Trophoblast cell (in vitro differentiated cells and primary cell): Measurements from ENCODE around the gene PHYH.

Experiments used
- DNase-seq, 2 donors: peaks; one replicate each; pipeline ENCODE4 v3.0.0-alpha.2; 2016
- H2AFZ ChIP-seq: 2 replicates; pipeline ENCODE4 v1.6.1; 2013; ENCODE audit warnings: low read length, moderate library complexity, mild to moderate bottlenecking; ENCODE audit not compliant: insufficient read depth, poor library complexity
- H2AK5ac ChIP-seq: 2 replicates; pipeline ENCODE4 v1.6.1; 2013; ENCODE audit warnings: mild to moderate bottlenecking, low read length
- H2BK120ac ChIP-seq: 2 replicates; pipeline ENCODE4 v1.6.1; 2013; ENCODE audit warnings: low read length, mild to moderate bottlenecking, moderate library complexity; ENCODE audit not compliant: insufficient read depth, poor library complexity
- H2BK12ac ChIP-seq: 2 replicates; pipeline ENCODE4 v1.6.1; 2013; ENCODE audit warnings: mild to moderate bottlenecking, low read length, moderate library complexity
- H2BK5ac ChIP-seq: 2 replicates; pipeline ENCODE4 v1.6.1; 2013; ENCODE audit warnings: low read length, low read depth, moderate library complexity, mild to moderate bottlenecking; ENCODE audit not compliant: poor library complexity
- H3K14ac ChIP-seq: 2 replicates; pipeline ENCODE4 v1.6.1; 2013; ENCODE audit warnings: mild to moderate bottlenecking, low read length
- H3K18ac ChIP-seq: 2 replicates; pipeline ENCODE4 v1.6.1; 2013; ENCODE audit warnings: mild to moderate bottlenecking, low read length
- H3K23ac ChIP-seq: 2 replicates; pipeline ENCODE4 v1.6.1; 2013; ENCODE audit warnings: low read length
- H3K27ac ChIP-seq: 2 replicates; pipeline ENCODE4 v1.5.1; 2013; ENCODE audit warnings: low read depth, mild to moderate bottlenecking, inconsistent platforms, low read length, moderate library complexity
- H3K27me3 ChIP-seq: 2 replicates; pipeline ENCODE4 v1.6.1; 2013; ENCODE audit warnings: inconsistent platforms, mild to moderate bottlenecking, low read length, moderate library complexity; ENCODE audit not compliant: insufficient read depth
- H3K36me3 ChIP-seq, 2 experiments: 1 replicate in 1 of 2; 2 replicates in 1 of 2; pipeline ENCODE4 v1.6.1; 2013; ENCODE audit warnings: low read length in 2 of 2, mild to moderate bottlenecking in 2 of 2, moderate library complexity in 1 of 2; ENCODE audit not compliant: insufficient read depth in 2 of 2, control insufficient read depth in 1 of 2
- H3K4ac ChIP-seq: 2 replicates; pipeline ENCODE4 v1.6.1; 2013; ENCODE audit warnings: low read depth, mild to moderate bottlenecking, low read length, moderate library complexity
- H3K4me1 ChIP-seq, 2 experiments: 1 replicate in 1 of 2; 2 replicates in 1 of 2; pipeline ENCODE4 v1.6.1; 2013; ENCODE audit warnings: low read length in 2 of 2, mild to moderate bottlenecking in 2 of 2, moderate library complexity in 1 of 2; ENCODE audit not compliant: insufficient read depth in 2 of 2, control insufficient read depth in 1 of 2
- H3K4me2 ChIP-seq: 2 replicates; pipeline ENCODE4 v1.6.1; 2013; ENCODE audit warnings: inconsistent platforms, mild to moderate bottlenecking, low read length, moderate library complexity
- H3K4me3 ChIP-seq: 2 replicates; pipeline ENCODE4 v1.5.1; 2013; ENCODE audit warnings: mild to moderate bottlenecking, low read depth, low read length, inconsistent platforms
- H3K79me1 ChIP-seq: one replicate; pipeline ENCODE4 v1.6.1; 2013; ENCODE audit warnings: low read length
- H3K79me2 ChIP-seq: 2 replicates; pipeline ENCODE4 v1.6.1; 2013; ENCODE audit warnings: low read length, mild to moderate bottlenecking; ENCODE audit not compliant: control insufficient read depth, insufficient read depth, poor library complexity
- H3K9ac ChIP-seq: 2 replicates; pipeline ENCODE4 v1.6.1; 2013; ENCODE audit warnings: mild to moderate bottlenecking, low read length
- H3K9me3 ChIP-seq: 2 replicates; pipeline ENCODE4 v1.6.1; 2013; ENCODE audit warnings: low read depth, mild to moderate bottlenecking, control low read depth, inconsistent platforms, low read length; ENCODE audit not compliant: insufficient read depth
- H4K12ac ChIP-seq: 2 replicates; pipeline ENCODE4 v1.6.1; 2013; ENCODE audit warnings: low read depth, mild to moderate bottlenecking, low read length, moderate library complexity
- H4K8ac ChIP-seq: 2 replicates; pipeline ENCODE4 v1.6.1; 2013; ENCODE audit warnings: low read depth, mild to moderate bottlenecking, low read length, moderate library complexity
- H4K91ac ChIP-seq: one replicate; pipeline ENCODE4 v1.6.1; 2013; ENCODE audit warnings: low read depth, mild to moderate bottlenecking, low read length, moderate library complexity
- WGBS: extraction: QIAGEN DNeasy Blood & Tissue Kit; methylation state at CpG from one replicate; pipeline ENCODE4 v1.1.7; 2013; ENCODE audit warnings: missing lambda C conversion rate; ENCODE audit not compliant: insufficient read length, insufficient coverage; ENCODE audit errors: extremely low coverage; 5-methylcytosine and 5-hydroxymethylcytosine counted together

Gene PHYH

GRCh38 chr10:13315361-13315760, 15.5 kb upstream of the PHYH start:
- no peak overlapping the region for H3K4me2 ChIP-seq
- no peaks in the 10 kb centered on the region for H3K27me3 ChIP-seq
- H3K36me3 ChIP-seq: peaks cover 6 to 11% of the 10 kb centered on the region in 2 experiments
- no peak overlapping the region for H2AFZ ChIP-seq
- no peaks in the 10 kb centered on the region for H3K79me2 ChIP-seq
- no peak overlapping the region for H2BK5ac ChIP-seq
- H3K9ac ChIP-seq: no peak overlapping the region
- H3K4ac ChIP-seq: no peak overlapping the region
- no peaks in the 10 kb centered on the region for H3K79me1 ChIP-seq
- H4K12ac ChIP-seq: no peak overlapping the region
- H2BK120ac ChIP-seq: no peak overlapping the region
- no peak overlapping the region for H2BK12ac ChIP-seq
- no peak overlapping the region for H3K23ac ChIP-seq
- H3K27ac ChIP-seq: no peak overlapping the region
- no peaks in the 10 kb centered on the region for H3K9me3 ChIP-seq
- no peak overlapping the region for H2AK5ac ChIP-seq
- no peak overlapping the region for H3K14ac ChIP-seq
- H4K8ac ChIP-seq: no peak overlapping the region
- no peak overlapping the region for H3K18ac ChIP-seq
- H4K91ac ChIP-seq: no peak overlapping the region
- no peak overlapping the region for H3K4me3 ChIP-seq
- DNase-seq: no peak
- peaks cover 3 to 5% of the 10 kb centered on the region in 2 experiments for H3K4me1 ChIP-seq

- H2BK120ac ChIP-seq: no peak overlapping the region
- H3K79me1 ChIP-seq: no peaks in the 10 kb centered on the region
- H4K91ac ChIP-seq: no peak overlapping the region
- H3K4me3 ChIP-seq: no peak overlapping the region
- DNase-seq: no peak
- H2AK5ac ChIP-seq: no peak overlapping the region
- H3K27me3 ChIP-seq: no peaks in the 10 kb centered on the region
- no peak overlapping the region for H3K18ac ChIP-seq
- H3K4ac ChIP-seq: no peak overlapping the region
- no peaks in the 10 kb centered on the region for H3K36me3 ChIP-seq
- no peak overlapping the region for H4K8ac ChIP-seq
- WGBS: no CpG with 5 or more reads among the region's 5 CpGs
- H2BK12ac ChIP-seq: no peak overlapping the region
- no peak overlapping the region for H3K23ac ChIP-seq
- H3K14ac ChIP-seq: no peak overlapping the region
- no peak overlapping the region for H4K12ac ChIP-seq
- H3K4me2 ChIP-seq: no peak overlapping the region
- H3K9me3 ChIP-seq: no peaks in the 10 kb centered on the region
- no peak overlapping the region for H2BK5ac ChIP-seq
- no peak overlapping the region for H3K9ac ChIP-seq
- H3K27ac ChIP-seq: no peak overlapping the region
- H3K79me2 ChIP-seq: no peaks in the 10 kb centered on the region
- peaks cover 0 to 3% of the 10 kb centered on the region in 2 experiments for H3K4me1 ChIP-seq
- no peak overlapping the region for H2AFZ ChIP-seq
Measured at GRCh38 chr10:13311177-13311575, 11.3 kb upstream of the PHYH start.

- Histone ChIP-seq H3K9me3 (no peaks in the 10 kb centered on the region), H2AFZ (no peak overlapping the region), H3K79me2 (no peaks in the 10 kb centered on the region), H3K27ac (no peak overlapping the region), H2BK5ac (no peak overlapping the region), H3K4me1 (no peaks in the 10 kb centered on the region), H3K4me2 (no peak overlapping the region), H3K27me3 (no peaks in the 10 kb centered on the region), H3K79me1 (no peaks in the 10 kb centered on the region), H3K36me3 (no peaks in the 10 kb centered on the region), H3K4me3 (no peak overlapping the region), H4K12ac (no peak overlapping the region), H3K23ac (no peak overlapping the region), H2AK5ac (no peak overlapping the region), H3K18ac (no peak overlapping the region), H3K4ac (no peak overlapping the region), H4K91ac (no peak overlapping the region), H2BK12ac (no peak overlapping the region), H4K8ac (no peak overlapping the region), H3K14ac (no peak overlapping the region), H2BK120ac (no peak overlapping the region), H3K9ac (no peak overlapping the region)
- WGBS: no CpG with 5 or more reads among the region's 7 CpGs
- DNase-seq: no peak
Measured at GRCh38 chr10:13310518-13311176, 10.8 kb upstream of the PHYH start.

GRCh38 chr10:13309792-13310191, 9.9 kb upstream of the PHYH start:
- no peak overlapping the region for H2BK12ac ChIP-seq
- no peak overlapping the region for H3K18ac ChIP-seq
- no peak overlapping the region for H3K9ac ChIP-seq
- no peak overlapping the region for H3K27ac ChIP-seq
- H2AFZ ChIP-seq: no peak overlapping the region
- no peak overlapping the region for H4K12ac ChIP-seq
- H2AK5ac ChIP-seq: no peak overlapping the region
- H3K79me2 ChIP-seq: no peaks in the 10 kb centered on the region
- no peak overlapping the region for H3K4me3 ChIP-seq
- H4K8ac ChIP-seq: no peak overlapping the region
- H3K14ac ChIP-seq: no peak overlapping the region
- no peaks in the 10 kb centered on the region for H3K36me3 ChIP-seq
- no CpG with 5 or more reads among the region's 2 CpGs for WGBS
- no peak overlapping the region for H3K4me2 ChIP-seq
- H3K79me1 ChIP-seq: no peaks in the 10 kb centered on the region
- no peak overlapping the region for H2BK5ac ChIP-seq
- H3K23ac ChIP-seq: no peak overlapping the region
- no peaks in the 10 kb centered on the region for H3K27me3 ChIP-seq
- no peak overlapping the region for H3K4ac ChIP-seq
- H2BK120ac ChIP-seq: no peak overlapping the region
- no peaks in the 10 kb centered on the region for H3K9me3 ChIP-seq
- no peak overlapping the region for H4K91ac ChIP-seq
- no peak for DNase-seq
- no peaks in the 10 kb centered on the region for H3K4me1 ChIP-seq
